ENCODE measurements around the gene SKIDA1.
A peak's percentile ranks its signal among the peaks of the same experiment; 100 is the strongest.
"Not testable (repeated sequence)": the region's sequence is repeated elsewhere in the genome, so short reads cannot be mapped to it uniquely, and the experiment has no call there.

The SKIDA1 gene

DNA sequence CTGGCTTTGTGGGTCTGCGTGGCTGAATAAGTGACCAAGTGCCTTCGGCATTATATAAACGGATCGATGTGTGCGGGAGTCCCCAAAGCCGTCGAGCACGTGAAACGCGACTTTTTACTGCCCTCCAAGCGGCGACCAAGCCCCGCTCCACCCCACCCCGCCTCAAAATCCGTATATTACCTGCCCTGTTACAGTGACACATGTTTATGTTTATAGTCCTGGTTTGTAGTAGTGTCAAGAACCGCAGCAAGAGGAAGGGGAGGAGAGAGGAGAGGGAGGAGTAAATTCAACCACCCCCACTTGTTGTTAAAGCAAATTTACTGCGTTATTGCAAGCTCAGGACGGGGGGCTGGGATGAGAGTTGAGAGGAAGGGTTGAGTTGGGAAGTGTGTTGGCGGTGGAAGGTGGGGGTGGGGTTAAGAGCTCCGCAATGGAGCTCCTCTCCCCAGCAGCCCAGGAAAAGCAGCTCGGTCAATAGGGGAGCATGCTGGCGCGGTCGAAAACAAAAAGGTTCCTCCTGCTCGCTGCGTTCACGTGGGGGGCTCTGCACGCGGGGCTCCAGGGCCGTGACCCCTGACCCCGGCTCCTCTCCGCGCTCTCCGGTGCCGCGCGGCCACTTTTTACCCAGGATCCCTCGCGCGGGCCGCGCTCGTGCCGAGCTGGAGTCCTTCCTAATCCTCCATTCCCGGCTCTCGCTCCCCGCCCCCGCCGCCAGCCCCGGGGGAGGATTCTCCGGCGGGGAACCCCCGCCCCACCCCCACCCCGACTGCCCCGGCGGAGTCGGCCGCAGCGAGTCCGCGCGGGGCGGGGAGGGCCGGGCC lies at the start of gene SKIDA1:
Gene SKIDA1, minus strand, starts transcription at position 316 of the 821 bp plus-strand sequence. CDS start 7,860 bp downstream, outside the sequence.
- Mint-ChIP-seq H3K4me1 (ENCODE audit: low read depth) (peaks cover 30% of the 10 kb centered on the region), H3K27me3 (peaks cover 10% of the 10 kb centered on the region), H3K36me3 (ENCODE audit: low read depth) (peaks cover 11% of the 10 kb centered on the region), H3K9me3 (no peaks in the 10 kb centered on the region), H3K27ac (peak within 1 kb of the TSS; percentile 97), H3K4me3 (peak within 1 kb of the TSS; percentile 88)
- intact Hi-C loops (cut with micrococcal nuclease), result loop anchor here (1.0 to 10.0 kb wide), 5 partner anchors 9 to 1189 kb away; partner anchors contain the start of genes BMI1, MLLT10 and PIP4K2A

DNA sequence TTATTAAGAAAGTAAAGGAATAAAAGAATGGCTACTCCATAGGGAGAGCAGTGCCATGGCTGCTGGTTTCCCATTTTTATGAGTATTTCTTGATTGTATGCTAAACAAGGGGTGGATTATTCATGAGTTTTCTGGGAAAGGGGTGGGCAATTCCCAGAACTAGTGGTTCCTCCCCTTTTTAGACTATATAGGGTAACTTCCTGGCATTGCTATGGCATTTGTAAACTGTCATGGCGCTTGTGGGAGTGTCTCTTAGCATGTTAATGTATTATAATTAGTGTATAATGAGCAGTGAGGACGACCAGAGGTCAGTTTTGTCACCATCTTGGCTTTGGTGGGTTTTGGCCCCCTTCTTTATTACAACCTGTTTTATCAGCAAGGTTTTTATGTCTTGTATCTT lies 49.0 kb upstream of the SKIDA1 start:
- H3K9me3 Mint-ChIP-seq; H3K27ac Mint-ChIP-seq; H3K27me3 Mint-ChIP-seq; intact Hi-C loops (cut with micrococcal nuclease); H3K4me3 Mint-ChIP-seq: not testable (repeated sequence)
- Mint-ChIP-seq H3K4me1 (ENCODE audit: low read depth) (peaks cover 39% of the 10 kb centered on the region), H3K36me3 (ENCODE audit: low read depth) (peaks cover 59% of the 10 kb centered on the region)

DNA sequence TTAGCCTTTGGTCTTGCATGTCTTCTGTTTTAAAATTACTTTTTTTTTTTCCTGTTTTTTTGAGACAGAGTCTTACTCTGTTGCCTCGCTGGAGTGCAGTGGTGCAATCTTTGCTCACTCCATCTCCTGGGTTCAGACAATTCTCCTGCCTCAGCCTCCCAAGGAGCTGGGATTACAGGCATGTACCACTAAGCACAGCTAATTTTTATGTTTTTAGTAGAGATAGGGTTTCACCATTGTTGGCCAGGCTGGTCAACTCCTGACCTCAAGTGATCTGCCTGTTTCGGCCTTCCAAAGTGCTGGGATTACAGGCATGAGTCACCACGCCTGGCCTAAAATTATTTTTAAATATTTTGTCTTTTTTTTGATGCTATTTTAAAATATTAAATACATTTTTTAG lies 47.1 kb upstream of the SKIDA1 start:
- Mint-ChIP-seq H3K27ac (no peak overlapping the region), H3K4me1 (ENCODE audit: low read depth) (peaks cover 32% of the 10 kb centered on the region), H3K4me3 (no peak overlapping the region), H3K9me3 (no peaks in the 10 kb centered on the region), H3K27me3 (no peaks in the 10 kb centered on the region), H3K36me3 (ENCODE audit: low read depth) (peaks cover 75% of the 10 kb centered on the region)
- intact Hi-C loops (cut with micrococcal nuclease), result no loop called here

DNA sequence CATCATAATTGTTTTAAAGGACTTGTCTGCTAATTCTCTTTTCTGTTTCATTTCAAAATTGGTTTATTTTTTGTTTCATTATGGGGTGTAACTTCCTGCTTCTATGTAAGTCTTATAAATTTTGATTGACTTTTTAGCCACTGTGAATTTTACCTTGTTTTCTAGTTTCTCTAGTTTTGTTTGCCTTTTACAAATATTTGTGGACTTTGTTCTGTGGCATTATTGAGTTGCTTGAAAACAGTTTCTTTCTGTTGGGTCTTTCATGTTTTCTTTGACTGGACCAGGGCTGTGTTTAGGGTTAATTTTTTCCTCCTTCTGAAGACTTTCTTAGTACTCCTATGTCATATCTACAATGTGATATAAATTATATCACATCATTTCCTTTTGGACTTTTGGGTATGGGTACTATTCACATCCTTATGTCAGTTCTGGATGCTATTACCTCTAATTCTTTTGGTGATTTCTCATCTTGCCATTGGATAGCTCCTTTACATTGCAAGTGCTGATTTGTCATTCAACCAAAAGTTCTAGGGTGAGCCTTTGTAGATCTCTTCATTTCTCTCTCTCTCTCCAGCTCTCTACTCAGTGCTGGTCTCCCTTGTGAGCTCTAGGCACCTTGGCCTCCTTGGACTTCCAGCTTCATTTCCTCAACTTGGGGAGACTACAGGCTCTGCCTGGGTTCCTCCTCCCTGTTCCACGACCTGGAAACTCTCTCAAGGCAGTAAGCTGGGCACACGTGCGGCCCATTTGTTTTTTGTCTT lies 45.5 kb upstream of the SKIDA1 start:
- intact Hi-C loops (cut with micrococcal nuclease), result no loop called here
- H3K9me3 Mint-ChIP-seq, result no peaks in the 10 kb centered on the region
- H3K27me3 Mint-ChIP-seq, result no peaks in the 10 kb centered on the region
- H3K4me1 Mint-ChIP-seq (ENCODE audit: low read depth), result peaks cover 32% of the 10 kb centered on the region
- peak overlapping the region; percentile 52 for H3K27ac Mint-ChIP-seq
- peaks cover 78% of the 10 kb centered on the region for H3K36me3 Mint-ChIP-seq (ENCODE audit: low read depth)
- H3K4me3 Mint-ChIP-seq, result no peak overlapping the region

DNA sequence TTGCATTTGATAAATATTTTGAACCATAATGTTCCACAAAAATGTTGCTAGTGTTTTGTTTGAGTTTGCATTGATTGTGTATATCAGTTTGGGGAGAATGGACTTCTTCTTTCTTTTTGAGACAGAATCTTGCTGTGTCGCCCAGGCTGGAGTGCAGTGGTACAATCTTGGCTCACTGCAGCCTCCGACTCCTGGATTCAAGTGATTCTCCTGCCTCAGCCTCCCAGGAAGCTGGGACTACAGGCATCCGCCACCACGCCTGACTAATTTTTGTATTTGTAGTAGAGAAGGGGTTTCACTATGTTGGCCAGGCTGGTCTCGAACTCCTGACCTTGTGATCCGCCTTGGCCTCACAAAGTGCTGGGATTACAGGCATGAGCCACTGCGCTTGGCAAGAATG lies 33.5 kb upstream of the SKIDA1 start:
- H3K27me3 Mint-ChIP-seq; intact Hi-C loops (cut with micrococcal nuclease); H3K4me3 Mint-ChIP-seq; H3K27ac Mint-ChIP-seq; H3K9me3 Mint-ChIP-seq: not testable (repeated sequence)
- peaks cover 86% of the 10 kb centered on the region for H3K36me3 Mint-ChIP-seq (ENCODE audit: low read depth)
- peaks cover 37% of the 10 kb centered on the region for H3K4me1 Mint-ChIP-seq (ENCODE audit: low read depth)

DNA sequence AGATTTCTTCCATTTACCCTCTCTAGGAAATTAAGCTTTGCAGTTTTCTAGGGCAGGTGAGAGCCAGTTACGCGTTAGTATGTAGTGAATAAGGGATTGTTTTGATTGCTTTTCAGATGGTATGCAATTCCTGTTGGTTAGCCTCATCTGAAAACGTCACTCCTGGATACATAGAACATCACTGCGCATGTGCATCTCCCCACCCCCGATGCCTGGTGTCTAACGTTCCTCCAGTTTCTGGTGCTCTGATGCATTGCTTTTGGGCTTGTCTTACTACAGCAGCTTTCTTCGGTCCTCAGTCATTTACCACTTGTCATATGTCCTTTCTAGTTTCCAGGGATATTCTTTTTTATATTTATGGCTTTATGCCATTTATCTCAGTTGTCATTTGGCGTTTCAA lies 31.0 kb upstream of the SKIDA1 start:
- no peaks in the 10 kb centered on the region for H3K27me3 Mint-ChIP-seq
- H3K27ac Mint-ChIP-seq, result no peak overlapping the region
- peaks cover 36% of the 10 kb centered on the region for H3K4me1 Mint-ChIP-seq (ENCODE audit: low read depth)
- intact Hi-C loops (cut with micrococcal nuclease), result no loop called here
- no peaks in the 10 kb centered on the region for H3K9me3 Mint-ChIP-seq
- H3K4me3 Mint-ChIP-seq, result no peak overlapping the region
- H3K36me3 Mint-ChIP-seq (ENCODE audit: low read depth), result peaks cover 94% of the 10 kb centered on the region

DNA sequence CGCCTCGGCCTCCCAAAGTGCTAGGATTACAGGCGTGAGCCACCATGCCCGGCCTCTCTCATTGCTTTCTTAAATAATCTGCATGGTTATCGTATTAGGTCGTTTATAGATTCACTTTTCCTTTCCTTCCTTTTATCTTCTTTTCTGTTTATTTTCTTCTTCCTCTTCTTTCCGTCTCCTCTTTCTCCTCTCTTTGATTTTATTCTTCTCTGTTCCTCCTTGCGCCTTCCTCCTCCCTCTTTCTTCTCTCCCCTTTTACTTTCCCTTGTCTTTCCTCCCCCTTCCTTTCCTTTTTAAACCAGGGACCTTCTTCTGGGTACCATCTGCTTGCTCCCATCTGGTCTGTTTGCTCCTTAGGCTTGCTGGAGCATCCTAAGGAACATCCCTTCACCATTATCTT lies 27.2 kb upstream of the SKIDA1 start:
- peaks cover 98% of the 10 kb centered on the region for H3K36me3 Mint-ChIP-seq (ENCODE audit: low read depth)
- no peak overlapping the region for H3K4me3 Mint-ChIP-seq
- intact Hi-C loops (cut with micrococcal nuclease), result no loop called here
- H3K4me1 Mint-ChIP-seq (ENCODE audit: low read depth), result peaks cover 21% of the 10 kb centered on the region
- H3K27ac Mint-ChIP-seq, result no peak overlapping the region
- no peaks in the 10 kb centered on the region for H3K27me3 Mint-ChIP-seq
- H3K9me3 Mint-ChIP-seq, result no peaks in the 10 kb centered on the region

DNA sequence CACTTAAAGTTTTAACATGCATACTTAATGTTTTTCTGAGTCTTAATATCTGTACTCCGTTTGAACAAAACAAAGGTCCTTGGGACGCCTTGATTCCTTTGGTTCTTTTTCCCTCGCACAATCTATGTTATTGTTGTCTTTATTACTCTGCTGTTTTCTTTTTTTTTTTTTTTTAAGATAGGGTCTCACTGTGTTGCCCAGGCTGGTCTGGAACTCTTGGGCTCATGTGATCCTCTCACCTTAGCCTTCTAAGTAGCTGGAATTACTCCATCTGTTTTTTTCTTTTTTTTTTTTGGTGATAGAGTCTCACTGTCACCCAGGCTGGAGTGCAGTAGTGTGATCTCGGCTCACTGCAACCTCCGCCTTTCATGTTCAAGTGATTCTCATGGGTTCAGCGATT lies 21.8 kb upstream of the SKIDA1 start:
- intact Hi-C loops (cut with micrococcal nuclease), result no loop called here
- H3K9me3 Mint-ChIP-seq, result no peaks in the 10 kb centered on the region
- no peaks in the 10 kb centered on the region for H3K27me3 Mint-ChIP-seq
- H3K4me3 Mint-ChIP-seq, result no peak overlapping the region
- H3K36me3 Mint-ChIP-seq (ENCODE audit: low read depth), result peaks cover 98% of the 10 kb centered on the region
- no peaks in the 10 kb centered on the region for H3K4me1 Mint-ChIP-seq (ENCODE audit: low read depth)
- peak overlapping the region; percentile 17 for H3K27ac Mint-ChIP-seq

DNA sequence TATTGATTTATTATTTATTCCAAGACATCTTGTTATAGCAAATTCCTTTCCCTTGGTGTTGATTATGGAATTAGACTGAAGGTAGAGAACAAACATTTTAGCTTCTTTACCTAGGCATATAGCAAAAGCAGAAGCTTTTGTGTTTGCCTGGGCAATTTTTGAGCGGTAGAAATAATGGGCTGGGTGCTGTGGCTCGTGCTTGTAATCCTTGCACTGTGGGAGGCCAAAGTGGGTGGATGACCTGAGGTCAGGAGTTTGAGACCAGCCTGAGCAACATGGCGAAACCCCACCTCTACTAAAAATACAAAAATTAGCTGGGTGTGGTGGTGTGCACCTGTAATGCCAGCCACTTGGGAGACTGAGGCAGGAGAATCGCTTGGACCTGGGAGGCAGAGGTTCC lies 15.2 kb upstream of the SKIDA1 start:
- H3K27ac Mint-ChIP-seq; intact Hi-C loops (cut with micrococcal nuclease); H3K9me3 Mint-ChIP-seq; H3K27me3 Mint-ChIP-seq; H3K4me1 Mint-ChIP-seq (ENCODE audit: low read depth); H3K4me3 Mint-ChIP-seq: not testable (repeated sequence)
- peaks cover 87% of the 10 kb centered on the region for H3K36me3 Mint-ChIP-seq (ENCODE audit: low read depth)

DNA sequence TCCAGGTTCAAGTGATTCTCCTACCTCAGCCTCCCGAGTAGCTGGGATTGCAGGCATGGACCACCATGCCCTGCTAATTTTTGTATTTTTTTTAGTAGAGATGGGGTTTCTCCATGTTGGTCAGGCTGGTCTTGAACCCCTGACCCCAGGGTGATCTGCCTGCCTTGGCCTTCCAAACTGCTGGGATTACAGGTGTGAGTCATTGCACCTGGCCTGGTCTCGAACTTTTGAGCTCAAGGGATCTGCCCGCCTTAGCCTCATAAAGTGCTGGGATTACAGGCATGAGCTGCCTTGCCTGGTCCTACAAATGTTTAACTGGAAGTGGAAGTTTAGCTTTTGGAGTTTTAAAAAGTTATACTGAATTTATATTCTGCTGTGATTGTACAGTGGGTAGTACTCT lies 11.4 kb upstream of the SKIDA1 start:
- Mint-ChIP-seq H3K9me3 (no peaks in the 10 kb centered on the region), H3K36me3 (ENCODE audit: low read depth) (peaks cover 68% of the 10 kb centered on the region), H3K4me3 (no peak overlapping the region), H3K4me1 (ENCODE audit: low read depth) (peaks cover 24% of the 10 kb centered on the region), H3K27ac (no peak overlapping the region), H3K27me3 (no peaks in the 10 kb centered on the region)
- intact Hi-C loops (cut with micrococcal nuclease), result no loop called here

DNA sequence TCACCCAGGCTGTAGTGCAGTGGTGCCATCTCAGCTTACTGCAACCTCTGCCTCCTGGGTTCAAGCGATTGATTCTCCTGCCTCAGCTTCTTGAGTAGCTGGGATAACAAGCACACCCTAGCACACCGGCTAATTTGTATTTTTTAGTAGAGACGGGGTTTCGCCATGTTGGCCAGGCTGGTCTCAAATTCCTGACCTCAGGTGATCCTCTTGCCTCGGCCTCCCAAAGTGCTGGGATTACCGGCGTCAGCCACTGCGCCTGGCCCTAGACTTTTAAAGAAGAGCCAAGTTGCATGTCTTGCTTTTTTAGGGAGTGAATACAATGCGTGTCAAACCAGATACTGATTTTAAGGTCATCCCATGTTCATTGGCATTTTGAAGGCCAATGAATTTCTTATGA lies 10.5 kb upstream of the SKIDA1 start:
- H3K9me3 Mint-ChIP-seq, result not testable (repeated sequence)
- peak overlapping the region; percentile 100 for H3K27ac Mint-ChIP-seq

DNA sequence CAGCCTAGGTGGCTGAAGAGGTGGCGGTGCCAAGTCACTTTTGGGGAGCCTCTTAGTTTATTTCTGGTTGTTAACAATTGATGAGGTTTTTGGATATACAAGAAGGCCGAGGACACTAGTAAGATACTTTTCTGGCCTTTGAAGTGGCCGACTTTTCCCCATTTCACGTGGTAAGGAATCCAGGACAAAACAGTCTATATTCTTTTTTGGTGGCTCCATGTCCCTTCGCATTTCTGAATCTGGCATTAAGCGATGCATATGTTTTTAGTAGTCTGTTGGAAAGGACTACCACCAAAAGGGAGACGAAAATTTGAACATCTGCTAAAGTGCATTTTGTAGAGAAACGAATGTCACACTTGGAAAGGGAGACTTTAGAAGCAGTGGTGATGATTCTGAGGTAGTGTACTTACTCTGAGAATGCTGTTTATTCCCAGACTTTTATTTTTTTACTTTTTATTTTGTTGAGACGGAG lies 10.0 kb upstream of the SKIDA1 start:
- Mint-ChIP-seq H3K9me3 (no peaks in the 10 kb centered on the region), H3K36me3 (ENCODE audit: low read depth) (peaks cover 54% of the 10 kb centered on the region), H3K27ac (peak overlapping the region; percentile 100), H3K4me1 (ENCODE audit: low read depth) (peaks cover 24% of the 10 kb centered on the region), H3K4me3 (peak overlapping the region; percentile 79), H3K27me3 (no peaks in the 10 kb centered on the region)
- intact Hi-C loops (cut with micrococcal nuclease), result no loop called here

More for the DNA sequence above, 10.5 kb upstream of the SKIDA1 start:
- peaks cover 59% of the 10 kb centered on the region for H3K36me3 Mint-ChIP-seq (ENCODE audit: low read depth)
- intact Hi-C loops (cut with micrococcal nuclease); H3K4me3 Mint-ChIP-seq; H3K27me3 Mint-ChIP-seq: not testable (repeated sequence)
- peaks cover 24% of the 10 kb centered on the region for H3K4me1 Mint-ChIP-seq (ENCODE audit: low read depth)

DNA sequence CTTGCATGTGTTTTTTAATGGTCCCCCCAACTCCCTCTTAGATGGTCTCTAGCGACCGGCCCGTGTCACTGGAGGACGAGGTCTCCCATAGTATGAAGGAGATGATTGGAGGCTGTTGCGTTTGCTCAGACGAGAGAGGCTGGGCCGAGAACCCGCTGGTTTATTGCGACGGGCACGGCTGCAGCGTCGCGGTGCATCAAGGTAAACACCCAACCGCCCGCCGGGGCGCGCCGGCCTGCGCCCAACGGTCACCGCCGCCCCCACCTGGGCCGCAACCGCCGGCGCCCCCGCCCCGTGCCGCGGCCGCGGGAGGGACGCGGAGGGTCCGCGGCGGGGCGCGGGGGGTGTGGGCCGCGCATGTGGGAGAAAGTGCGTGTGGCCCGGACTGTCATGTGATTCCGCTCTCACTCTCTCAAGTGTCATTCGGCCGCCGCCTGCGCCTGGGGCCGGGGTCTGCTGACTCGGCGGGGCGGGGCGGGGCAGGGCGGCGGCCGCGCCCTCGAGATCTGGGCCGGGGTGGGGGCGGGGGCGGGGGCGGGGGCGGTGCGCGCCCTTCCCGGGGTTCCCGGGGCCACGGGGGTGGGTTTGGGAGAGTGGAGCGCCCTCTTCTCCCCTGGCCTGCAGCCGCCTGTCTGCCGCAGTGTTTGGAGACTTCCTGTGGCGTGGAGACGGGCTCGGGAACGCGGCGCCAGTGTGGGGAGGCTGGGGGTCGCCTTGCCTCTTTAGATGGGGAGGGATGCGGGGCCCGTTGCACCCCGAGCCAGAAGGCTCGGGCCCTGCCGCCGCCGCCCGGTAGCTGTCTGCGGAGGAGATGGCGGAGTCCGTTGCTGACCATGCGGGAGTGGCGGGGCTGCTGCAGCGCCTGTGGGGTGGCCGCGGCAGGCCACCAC lies 9.4 kb upstream of the SKIDA1 start:
- Mint-ChIP-seq H3K27me3 (no peaks in the 10 kb centered on the region), H3K36me3 (ENCODE audit: low read depth) (peaks cover 47% of the 10 kb centered on the region), H3K9me3 (no peaks in the 10 kb centered on the region), H3K4me3 (peak overlapping the region; percentile 86), H3K27ac (peak overlapping the region; percentile 100), H3K4me1 (ENCODE audit: low read depth) (peaks cover 24% of the 10 kb centered on the region)
- intact Hi-C loops (cut with micrococcal nuclease), result loop anchor here (1.0 to 5.0 kb wide), 2 partner anchors 9 to 38 kb away; no protein-coding TSS in a partner anchor
